Upper lobe of left lung (tissue), 6 donors: ENCODE results near the gene GARNL3. TPM values are rescaled to one million over a fixed set of nuclear protein-coding genes. Genes with fewer than 3 reads are reported as not detected.

Experiments
- ATAC-seq, 2 donors: fragments of 200-7000 bp; cut with Tn5 transposase; one replicate each; pipeline ENCODE4 v1.9.1; 2022; ENCODE audit warnings: mild to moderate bottlenecking in 2 of 2, moderate library complexity in 2 of 2; ENCODE audit not compliant: low FRiP score in 2 of 2
- DNase-seq, 2 donors: peaks; one replicate each; pipeline ENCODE4 v3.0.0-alpha.2; 2019 to 2020
- H3K27ac ChIP-seq, 4 donors: fragments of 200-600 bp; sonication (generic); one replicate each; pipeline ENCODE4 v1.5.1; 2016 to 2019
- H3K27me3 ChIP-seq, 4 donors: fragments of 200-600 bp; sonication (generic); one replicate each; pipeline ENCODE4 v1.5.1; 2017 to 2019
- H3K36me3 ChIP-seq, 4 donors: fragments of 200-600 bp; sonication (generic); one replicate each; pipeline ENCODE4 v1.5.1; 2016 to 2019
- H3K4me1 ChIP-seq, 4 donors: fragments of 200-600 bp; sonication (generic); one replicate each; pipeline ENCODE4 v1.5.1; 2018 to 2019
- H3K4me3 ChIP-seq, 4 donors: fragments of 200-600 bp; sonication (generic); one replicate each; pipeline ENCODE4 v1.5.1; 2017 to 2019; ENCODE audit warnings: mild to moderate bottlenecking in 2 of 4, moderate library complexity in 1 of 4
- H3K9me3 ChIP-seq, 4 donors: fragments of 200-600 bp; sonication (generic); one replicate each; pipeline ENCODE4 v1.5.1; 2018 to 2019
- EP300 ChIP-seq, 4 donors: sonication (generic); formaldehyde crosslinking; IDR thresholded peaks; one replicate each; pipeline ENCODE4 v1.5.1; 2017; ENCODE audit warnings: antibody characterized with exemption in 4 of 4, control low read depth in 2 of 4
- POLR2A ChIP-seq, 4 donors: fragments of 450-650 bp; IDR thresholded peaks; one replicate each; pipeline ENCODE4 v1.5.1; 2016 to 2017; ENCODE audit warnings: antibody characterized with exemption in 4 of 4, mild to moderate bottlenecking in 2 of 4
- POLR2AphosphoS5 ChIP-seq, 2 donors: sonication (generic); formaldehyde crosslinking; IDR thresholded peaks; one replicate each; pipeline ENCODE4 v1.5.1; 2017; ENCODE audit warnings: antibody characterized with exemption in 2 of 2
- WGBS, 2 donors: methylation state at CpG; one replicate each; pipeline ENCODE4 v1.1.5; 2017 to 2018; 5-methylcytosine and 5-hydroxymethylcytosine counted together
- total RNA-seq, 6 donors: library from RNA; depleted of rRNA in 4 of 6; stranded (reverse); fragments of >200 nt in 4 of 6; gene quantifications; one replicate each; pipeline versions ENCODE4 v1.1.0 to v1.2.1, GENCODE V29; 2016 to 2021
- TF ChIP-seq, protein P1 (sequence below), 6 experiments: fragments of 450-650 bp in 4 of 6; fragments of 200-600 bp in 2 of 6; sonication (generic) in 2 of 6; IDR thresholded peaks; one replicate each; pipeline ENCODE4 v1.5.1; 2016 to 2019; ENCODE audit warnings: antibody characterized with exemption in 6 of 6
- donor health status: DM: no; HTN: no; CAD: no; lungs with moderate emphysema.
- donor health status: DM: no; HTN: yes; CAD: no; lungs with severe emphysema.

GARNL3 gene
- total RNA-seq, 6 donors from 2014 or later = 3.1 to 37.7 (median 7.0) TPM

DNA sequence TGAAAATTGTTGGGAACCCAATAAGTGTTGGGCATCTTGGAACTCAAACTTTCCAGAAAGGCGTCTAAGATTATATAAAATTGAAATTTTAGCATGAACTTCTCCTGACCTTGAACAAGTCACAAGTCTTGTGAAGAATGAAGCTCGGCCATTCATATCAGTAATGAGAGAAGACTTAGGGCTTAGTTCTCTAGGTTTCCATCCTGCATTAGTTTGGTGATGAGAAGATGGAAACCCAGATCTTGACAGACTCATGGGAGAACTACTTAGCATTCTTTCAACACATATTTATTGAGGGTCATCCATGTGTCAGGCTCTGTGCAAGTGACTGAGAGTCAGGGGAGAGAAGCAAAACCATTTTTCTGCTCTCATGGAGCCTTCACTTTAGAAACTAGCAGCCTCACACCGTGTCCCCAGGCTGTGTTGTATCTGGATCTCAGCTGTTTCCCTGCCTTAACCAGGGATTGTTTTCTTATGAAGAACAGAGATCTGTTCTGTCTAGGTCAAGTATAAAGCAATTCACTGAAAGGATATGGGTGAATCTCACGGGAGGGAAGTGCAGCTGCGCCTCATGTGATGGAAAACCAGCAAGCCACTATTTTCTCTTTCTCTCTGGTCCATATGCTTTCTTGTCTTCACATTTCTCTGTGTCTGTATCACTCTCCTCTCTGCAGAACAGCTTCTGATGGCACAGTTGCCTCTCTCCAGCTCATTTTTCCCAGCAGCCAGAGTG lies 3.4 kb downstream of the GARNL3 start:
- WGBS, 2 donors = 80 to 87% methylated on average over 5 of the region's 5 CpGs
- no peak overlapping the region for H3K4me3 ChIP-seq
- ATAC-seq = no peak

DNA sequence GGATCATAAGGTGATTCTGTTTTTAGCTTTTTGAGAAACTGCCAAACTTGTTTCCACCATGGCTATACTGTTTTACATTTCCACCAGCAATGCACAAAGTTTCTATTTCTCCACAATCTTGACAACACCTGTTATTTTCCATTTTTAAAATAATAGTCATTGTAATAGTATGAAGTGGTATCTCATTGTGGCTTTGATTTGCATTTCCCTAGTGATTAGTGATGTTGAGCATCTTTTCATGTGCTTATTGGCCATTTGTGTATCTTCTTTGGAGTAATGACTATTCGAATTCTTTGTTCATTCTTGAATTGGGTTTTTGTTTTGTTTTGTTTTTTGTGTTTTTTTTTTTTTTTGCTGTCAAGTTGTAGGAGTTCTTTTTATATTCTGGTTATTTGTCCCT lies 4.9 kb downstream of the GARNL3 start:
- Histone ChIP-seq H3K9me3 (no peaks in the 10 kb centered on the region), H3K4me3 (no peak overlapping the region), H3K4me1 (no peaks in the 10 kb centered on the region), H3K36me3 (no peaks in the 10 kb centered on the region), H3K27ac (no peak overlapping the region), H3K27me3 (no peaks in the 10 kb centered on the region)
- DNase-seq (no peak), ATAC-seq (no peak)
- 80 to 100% methylated on average over 1 of the region's 1 CpG for WGBS, 2 donors
- TF ChIP-seq POLR2AphosphoS5 (IDR thresholded peaks at IDR 0.05) = no peak
- TF ChIP-seq EP300 (IDR thresholded peaks at IDR 0.05) = no peak
- no peak for TF ChIP-seq POLR2A (IDR thresholded peaks at IDR 0.05)
- TF ChIP-seq, protein P1, sequence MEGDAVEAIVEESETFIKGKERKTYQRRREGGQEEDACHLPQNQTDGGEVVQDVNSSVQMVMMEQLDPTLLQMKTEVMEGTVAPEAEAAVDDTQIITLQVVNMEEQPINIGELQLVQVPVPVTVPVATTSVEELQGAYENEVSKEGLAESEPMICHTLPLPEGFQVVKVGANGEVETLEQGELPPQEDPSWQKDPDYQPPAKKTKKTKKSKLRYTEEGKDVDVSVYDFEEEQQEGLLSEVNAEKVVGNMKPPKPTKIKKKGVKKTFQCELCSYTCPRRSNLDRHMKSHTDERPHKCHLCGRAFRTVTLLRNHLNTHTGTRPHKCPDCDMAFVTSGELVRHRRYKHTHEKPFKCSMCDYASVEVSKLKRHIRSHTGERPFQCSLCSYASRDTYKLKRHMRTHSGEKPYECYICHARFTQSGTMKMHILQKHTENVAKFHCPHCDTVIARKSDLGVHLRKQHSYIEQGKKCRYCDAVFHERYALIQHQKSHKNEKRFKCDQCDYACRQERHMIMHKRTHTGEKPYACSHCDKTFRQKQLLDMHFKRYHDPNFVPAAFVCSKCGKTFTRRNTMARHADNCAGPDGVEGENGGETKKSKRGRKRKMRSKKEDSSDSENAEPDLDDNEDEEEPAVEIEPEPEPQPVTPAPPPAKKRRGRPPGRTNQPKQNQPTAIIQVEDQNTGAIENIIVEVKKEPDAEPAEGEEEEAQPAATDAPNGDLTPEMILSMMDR (IDR thresholded peaks at IDR 0.05) = no peak

More for the DNA sequence above, 3.4 kb downstream of the GARNL3 start:
- no peak overlapping the region for H3K27ac ChIP-seq
- no peaks in the 10 kb centered on the region for H3K4me1 ChIP-seq
- no peaks in the 10 kb centered on the region for H3K9me3 ChIP-seq
- no peaks in the 10 kb centered on the region for H3K27me3 ChIP-seq
- no peak for DNase-seq
- H3K36me3 ChIP-seq = no peaks in the 10 kb centered on the region
- no peak for TF ChIP-seq EP300 (IDR thresholded peaks at IDR 0.05)
- TF ChIP-seq, protein P1 (IDR thresholded peaks at IDR 0.05) = no peak

GRCh38 chr9:127273326-127273725 lies 8.8 kb downstream of the GARNL3 start:
- no peak for DNase-seq
- 92 to 94% methylated on average over 3 of the region's 3 CpGs for WGBS, 2 donors
- no peaks in the 10 kb centered on the region for H3K9me3 ChIP-seq
- H3K36me3 ChIP-seq = no peaks in the 10 kb centered on the region
- TF ChIP-seq POLR2AphosphoS5 (IDR thresholded peaks at IDR 0.05) = no peak
- TF ChIP-seq POLR2A (IDR thresholded peaks at IDR 0.05) = no peak
- TF ChIP-seq, protein P1 (IDR thresholded peaks at IDR 0.05) = no peak
- no peak for TF ChIP-seq EP300 (IDR thresholded peaks at IDR 0.05)
- no peak overlapping the region for H3K27ac ChIP-seq
- no peak overlapping the region for H3K4me3 ChIP-seq
- ATAC-seq = no peak
- peaks cover 11 to 15% (median 14%) of the 10 kb centered on the region in 4 donors for H3K4me1 ChIP-seq
- H3K27me3 ChIP-seq = no peaks in the 10 kb centered on the region

DNA sequence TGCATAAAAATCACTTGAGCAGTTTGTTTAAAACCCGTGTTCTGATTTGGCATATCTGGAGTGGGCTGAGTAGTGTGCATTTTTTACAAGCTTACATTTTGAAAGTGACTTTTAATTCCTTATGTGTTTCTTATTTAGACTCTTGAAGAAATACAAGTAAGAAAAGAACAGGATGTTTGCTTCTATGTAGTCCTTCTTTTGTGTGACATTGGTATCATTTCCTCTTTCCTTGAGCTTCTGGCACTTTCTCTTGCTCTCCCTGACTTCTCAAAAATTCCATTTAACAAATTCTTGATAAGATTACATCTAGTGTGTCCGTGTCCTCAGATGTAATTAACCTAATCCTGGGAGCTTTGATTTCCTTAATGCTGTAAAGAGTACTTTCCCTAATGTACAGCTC lies 12.5 kb downstream of the GARNL3 start:
- no peak for TF ChIP-seq EP300 (IDR thresholded peaks at IDR 0.05)
- TF ChIP-seq POLR2A (IDR thresholded peaks at IDR 0.05) = no peak
- TF ChIP-seq, protein P1 (IDR thresholded peaks at IDR 0.05) = no peak
- TF ChIP-seq POLR2AphosphoS5 (IDR thresholded peaks at IDR 0.05) = no peak
- ATAC-seq (no peak), DNase-seq (no peak)
- Histone ChIP-seq H3K27ac (peak overlapping the region in 3 of 4 donors; percentile 23 to 46 (median 43)), H3K36me3 (no peaks in the 10 kb centered on the region), H3K9me3 (no peaks in the 10 kb centered on the region), H3K4me1 (peaks cover 11 to 15% (median 14%) of the 10 kb centered on the region in 4 donors), H3K4me3 (no peak overlapping the region), H3K27me3 (no peaks in the 10 kb centered on the region)
- whole genome bisulfite sequencing, 2 donors = 19 to 31% methylated on average over 2 of the region's 2 CpGs

DNA sequence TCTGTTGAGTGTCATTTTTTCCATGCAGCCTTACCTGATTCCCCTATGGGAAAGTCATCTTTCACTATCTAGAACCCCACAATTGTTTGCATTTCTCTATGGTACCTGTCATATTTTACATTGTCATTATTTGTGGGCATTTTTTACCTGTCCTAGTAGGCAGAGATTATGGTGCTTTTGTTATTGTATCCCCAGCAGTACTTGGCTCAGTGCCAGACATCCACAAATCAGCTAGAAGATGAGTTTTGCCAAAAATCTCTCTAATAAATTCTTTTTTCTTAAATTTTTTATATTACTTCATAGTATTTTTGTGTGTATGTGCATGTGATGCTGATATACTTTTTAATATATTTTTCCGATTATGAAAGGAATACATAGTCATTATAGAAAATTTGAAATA lies 13.2 kb downstream of the GARNL3 start:
- 95 to 96% methylated on average over 1 of the region's 1 CpG for WGBS, 2 donors

More for the DNA sequence above, 13.2 kb downstream of the GARNL3 start:
- H3K4me1 ChIP-seq = peaks cover 11 to 15% (median 14%) of the 10 kb centered on the region in 4 donors
- ATAC-seq (no peak), DNase-seq (no peak)
- H3K27me3 ChIP-seq = no peaks in the 10 kb centered on the region
- TF ChIP-seq POLR2AphosphoS5 (IDR thresholded peaks at IDR 0.05) (no peak), POLR2A (IDR thresholded peaks at IDR 0.05) (no peak), EP300 (IDR thresholded peaks at IDR 0.05) (no peak)
- TF ChIP-seq, protein P1 (IDR thresholded peaks at IDR 0.05) = no peak
- H3K4me3 ChIP-seq = no peak overlapping the region
- no peaks in the 10 kb centered on the region for H3K36me3 ChIP-seq
- no peaks in the 10 kb centered on the region for H3K9me3 ChIP-seq
- H3K27ac ChIP-seq = peak overlapping the region in 2 of 4 donors; percentile 43 to 46
